Kidney capillary endothelial cell (primary cell): ENCODE measurements around the gene CA12.
"Not testable (repeated sequence)": the region's sequence is repeated elsewhere in the genome, so short reads cannot be mapped to it uniquely, and the experiment has no call there.

ENCODE experiments used
- DNase-seq: peaks from one replicate; pipeline ENCODE4 v3.0.0-alpha.2; 2018; ENCODE audit warnings: low spot score

The CA12 gene

GRCh38 chr15:63381301-63382204 lies at the start of gene CA12:
Gene CA12, minus strand, starts transcription at chr15:63381846. Its CDS starts 126 bp downstream, at chr15:63381720.
- peak; percentile 17 for DNase-seq

- DNase-seq = no peak
Measured at GRCh38 chr15:63430766-63431451, 49.3 kb upstream of the CA12 start.

GRCh38 chr15:63426552-63426951 lies 44.9 kb upstream of the CA12 start:
- no peak for DNase-seq

- no peak for DNase-seq
Measured at GRCh38 chr15:63425426-63425985, 43.9 kb upstream of the CA12 start.

- no peak for DNase-seq
Measured at GRCh38 chr15:63422891-63423590, 41.4 kb upstream of the CA12 start.

GRCh38 chr15:63421433-63421832 lies 39.8 kb upstream of the CA12 start:
- no peak for DNase-seq

- DNase-seq = no peak
Measured at GRCh38 chr15:63420333-63420747, 38.7 kb upstream of the CA12 start.

GRCh38 chr15:63418811-63419210 lies 37.2 kb upstream of the CA12 start:
- DNase-seq = no peak

- DNase-seq = no peak
Measured at GRCh38 chr15:63417721-63418120, 36.1 kb upstream of the CA12 start.

- DNase-seq = not testable (repeated sequence)
Measured at GRCh38 chr15:63417274-63417673, 35.6 kb upstream of the CA12 start.

GRCh38 chr15:63414474-63415120 lies 33.0 kb upstream of the CA12 start:
- DNase-seq = no peak

GRCh38 chr15:63412551-63412950 lies 30.9 kb upstream of the CA12 start:
- DNase-seq = no peak

GRCh38 chr15:63411866-63412265 lies 30.2 kb upstream of the CA12 start:
- DNase-seq = no peak

- no peak for DNase-seq
Measured at GRCh38 chr15:63409179-63409578, 27.5 kb upstream of the CA12 start.

- DNase-seq = peak; percentile 21
Measured at GRCh38 chr15:63408524-63408923, 26.9 kb upstream of the CA12 start.

GRCh38 chr15:63407612-63408011 lies 26.0 kb upstream of the CA12 start:
- DNase-seq = no peak

- no peak for DNase-seq
Measured at GRCh38 chr15:63405683-63406390, 24.2 kb upstream of the CA12 start.

- DNase-seq = no peak
Measured at GRCh38 chr15:63405159-63405558, 23.5 kb upstream of the CA12 start.

GRCh38 chr15:63403254-63403945 lies 21.8 kb upstream of the CA12 start:
- DNase-seq = no peak

- peak; percentile 65 for DNase-seq
Measured at GRCh38 chr15:63402498-63403253, 21.0 kb upstream of the CA12 start.
